Activated CD4-positive, alpha-beta T cell treated with anti-CD3 and anti-CD28 coated beads for 4 hours (primary cell): ENCODE results near the gene FRMD4A.
"Not testable (repeated sequence)": the region's sequence is repeated elsewhere in the genome, so short reads cannot be mapped to it uniquely, and the experiment has no call there.

Source experiments
- DNase-seq, 2 donors: peaks; one replicate each; pipeline ENCODE4 v3.0.0-alpha.2; 2020

Gene FRMD4A

DNA sequence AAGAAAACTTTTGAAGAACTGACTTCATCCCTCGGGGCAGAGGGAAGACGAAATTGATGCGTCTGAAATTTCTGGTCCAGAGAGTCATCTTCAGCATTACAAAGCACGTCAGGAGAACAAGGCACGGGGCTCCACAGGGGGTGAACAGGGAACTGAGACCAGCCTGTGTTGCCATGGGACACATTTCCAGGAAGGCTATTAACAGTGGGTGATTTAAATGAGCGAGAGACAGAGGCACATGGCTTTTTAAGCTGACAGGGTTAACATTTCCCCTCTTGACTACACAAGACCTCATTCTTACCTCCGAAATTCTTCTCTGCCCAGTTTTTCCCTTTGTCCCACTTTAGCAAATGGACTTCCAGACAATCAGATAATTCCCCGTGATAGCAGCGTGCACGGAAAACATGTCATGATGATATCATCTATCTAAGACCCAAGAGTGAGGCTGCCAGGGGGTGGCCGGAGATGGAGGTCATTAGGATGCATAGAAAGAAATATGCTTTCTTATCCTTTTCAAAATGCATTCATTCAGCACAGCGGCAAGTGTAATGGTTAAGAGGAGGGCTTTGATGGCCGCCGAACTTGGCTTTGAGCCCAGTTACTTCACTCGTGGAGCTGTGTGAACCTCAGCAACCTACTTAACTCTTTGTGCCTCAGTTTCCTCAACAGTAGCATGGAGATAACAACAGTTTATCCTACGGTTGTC is 496.0 kb downstream of the FRMD4A start:
- DNase-seq: no peak

DNA sequence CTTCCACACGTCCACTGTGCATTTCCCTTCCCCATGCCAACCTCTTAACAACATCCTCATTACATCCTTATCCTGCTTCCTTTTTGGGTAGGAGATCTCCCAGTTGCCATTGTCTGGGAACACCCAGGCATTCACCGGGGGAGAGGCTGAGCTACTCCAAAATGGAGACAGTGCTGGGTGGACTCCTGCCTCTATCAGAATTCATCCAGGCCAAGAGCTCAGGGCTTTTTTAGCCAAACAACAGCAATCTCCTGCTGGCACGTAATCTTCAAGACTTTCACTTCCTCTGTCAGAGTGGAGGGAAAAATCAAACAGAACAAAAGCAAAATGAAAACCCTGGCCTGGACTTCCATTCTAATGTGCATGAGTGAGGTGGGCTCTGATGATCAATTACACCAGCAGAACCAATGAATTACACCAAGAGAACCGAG is 499.0 kb downstream of the FRMD4A start:
- DNase-seq: no peak

DNA sequence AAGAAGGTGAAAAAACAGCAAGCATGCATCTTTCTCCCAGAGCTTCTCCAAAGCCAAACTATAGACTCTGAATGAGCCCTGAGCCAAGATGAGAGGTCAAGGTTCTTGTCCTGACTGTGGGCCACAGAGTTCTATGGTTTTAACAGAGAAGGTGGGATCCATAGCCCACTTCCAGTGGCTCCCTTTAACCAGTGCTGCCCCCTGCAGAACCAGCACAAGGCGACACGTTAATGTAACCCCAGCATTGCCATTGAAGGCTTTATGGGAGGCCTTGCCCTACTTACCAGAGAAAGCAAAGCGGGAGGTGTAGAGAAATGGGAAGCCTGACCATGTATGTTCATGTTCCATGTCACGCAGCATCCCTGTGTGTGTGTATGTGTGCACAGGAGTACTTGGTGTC is 500.3 kb downstream of the FRMD4A start:
- no peak for DNase-seq

DNA sequence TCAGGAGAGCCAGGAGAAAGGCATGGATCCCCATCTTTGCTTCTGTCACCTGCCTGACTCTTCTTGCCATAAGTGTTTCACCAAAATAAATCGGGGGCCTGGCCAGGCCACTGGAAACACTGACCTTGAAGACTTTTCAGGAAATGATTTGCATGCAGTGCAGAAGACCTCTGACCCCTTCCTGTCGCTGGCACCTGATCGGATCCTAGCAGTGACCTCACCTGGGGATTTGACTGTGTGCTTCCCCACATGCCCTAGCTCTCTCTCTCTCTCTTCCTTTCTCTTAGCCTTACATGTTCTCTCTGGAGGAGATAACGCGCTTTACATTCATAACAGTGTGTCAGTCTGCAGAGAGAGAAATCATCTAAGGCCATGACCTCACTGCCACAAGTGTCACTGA is 500.9 kb downstream of the FRMD4A start:
- DNase-seq: no peak

DNA sequence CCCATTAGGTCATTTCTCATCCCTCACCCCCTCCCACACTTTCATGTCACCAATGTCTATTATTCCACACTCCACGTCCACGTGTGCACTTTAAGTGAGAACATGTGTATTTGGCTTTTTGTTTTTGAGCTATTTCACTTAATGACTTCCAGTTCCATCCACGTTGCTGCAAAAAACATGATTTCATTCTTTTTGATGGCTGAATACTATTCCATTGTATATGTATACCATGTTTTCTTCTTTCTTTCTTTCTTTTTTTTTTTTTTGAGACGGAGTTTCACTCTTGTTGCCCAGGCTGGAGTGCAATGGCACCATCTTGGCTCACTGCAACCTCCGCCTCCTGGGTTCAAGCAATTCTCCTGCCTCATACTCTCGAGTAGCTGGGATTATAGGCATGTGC is 502.4 kb downstream of the FRMD4A start:
- not testable (repeated sequence) for DNase-seq

DNA sequence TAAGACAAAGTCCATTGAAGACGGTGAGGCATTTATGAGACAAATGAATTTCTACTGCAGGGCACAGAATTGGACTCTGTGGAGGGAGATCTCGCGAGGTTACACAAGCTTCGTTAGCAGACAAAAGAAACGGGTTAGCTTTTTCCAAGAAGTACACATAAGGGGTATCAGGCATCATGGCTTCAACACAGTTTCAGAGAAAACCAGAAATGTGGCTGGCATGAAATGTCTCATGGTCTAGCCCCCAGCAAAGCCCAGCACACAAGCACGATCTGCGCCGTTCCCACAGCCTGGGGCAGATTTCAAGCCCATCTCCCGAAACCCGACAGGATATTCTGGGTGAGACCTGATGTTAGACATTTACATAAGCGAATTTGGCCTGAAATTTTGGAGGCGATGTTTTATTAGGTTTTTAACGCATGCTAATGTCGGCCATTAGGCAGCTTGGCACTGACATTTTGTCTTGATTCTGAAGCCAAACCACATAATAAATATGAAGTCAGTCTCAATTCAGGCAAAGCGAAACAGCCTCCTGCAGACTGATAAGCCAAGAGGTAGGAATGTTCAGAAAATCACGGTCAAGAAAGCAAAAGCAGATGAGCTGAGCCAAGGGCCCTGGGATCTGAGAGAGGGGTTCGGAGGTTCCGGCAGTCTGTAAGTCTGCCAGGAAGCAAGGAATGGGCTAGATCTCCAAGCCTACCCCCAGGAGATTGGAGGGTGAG is 503.5 kb downstream of the FRMD4A start:
- no peak for DNase-seq

GRCh38 chr10:13823709-13824405 is 506.9 kb downstream of the FRMD4A start:
- no peak for DNase-seq

DNA sequence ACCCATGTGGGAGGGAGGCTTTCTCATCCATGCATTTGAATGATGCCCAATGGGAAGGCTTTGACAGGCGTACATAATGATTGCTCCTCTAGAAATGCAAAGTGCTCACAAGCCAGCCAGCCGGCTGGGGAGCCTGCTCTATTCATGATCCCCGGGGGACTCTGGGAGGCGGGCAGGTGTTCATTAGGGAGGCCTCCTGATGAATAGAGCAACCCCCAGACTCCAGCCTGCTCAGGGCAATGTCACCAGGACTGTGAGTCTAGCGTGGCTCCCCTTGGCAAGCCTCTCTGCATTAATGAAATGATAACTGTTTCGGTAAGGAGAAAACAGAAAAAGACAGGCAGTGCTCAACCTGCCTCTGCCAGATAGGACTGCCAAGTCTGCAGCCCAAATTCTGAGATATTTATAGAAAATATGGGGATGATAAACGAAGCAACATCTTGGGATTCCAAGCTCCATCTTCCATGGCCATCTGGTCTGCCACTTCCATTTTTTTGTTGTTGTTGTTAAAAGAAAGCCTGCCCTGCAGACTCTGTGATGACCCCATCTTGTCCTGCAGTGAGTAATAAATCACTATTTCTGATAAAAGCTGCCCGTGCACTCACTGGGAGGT is 507.5 kb downstream of the FRMD4A start:
- DNase-seq: no peak

GRCh38 chr10:13822490-13822889 is 508.2 kb downstream of the FRMD4A start:
- no peak for DNase-seq

DNA sequence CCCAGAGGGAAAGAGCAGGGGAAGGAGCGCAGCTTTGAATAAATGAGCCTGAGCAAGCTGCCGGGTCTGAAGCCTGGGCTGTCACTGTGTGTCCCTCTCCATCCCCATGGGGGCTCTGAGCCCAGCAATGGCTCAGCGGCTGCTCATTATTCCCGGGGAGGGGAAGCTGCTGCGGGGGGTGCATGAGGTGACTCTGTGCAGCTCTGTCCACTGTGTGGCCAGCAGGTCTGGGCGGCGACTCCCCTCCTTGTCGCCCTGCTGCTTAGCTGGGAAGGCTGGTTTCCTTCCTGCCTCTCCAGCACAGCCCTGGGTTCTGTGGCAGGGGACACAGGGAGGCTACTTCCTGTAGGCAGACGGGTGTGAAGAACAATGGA is 509.8 kb downstream of the FRMD4A start:
- no peak for DNase-seq

DNA sequence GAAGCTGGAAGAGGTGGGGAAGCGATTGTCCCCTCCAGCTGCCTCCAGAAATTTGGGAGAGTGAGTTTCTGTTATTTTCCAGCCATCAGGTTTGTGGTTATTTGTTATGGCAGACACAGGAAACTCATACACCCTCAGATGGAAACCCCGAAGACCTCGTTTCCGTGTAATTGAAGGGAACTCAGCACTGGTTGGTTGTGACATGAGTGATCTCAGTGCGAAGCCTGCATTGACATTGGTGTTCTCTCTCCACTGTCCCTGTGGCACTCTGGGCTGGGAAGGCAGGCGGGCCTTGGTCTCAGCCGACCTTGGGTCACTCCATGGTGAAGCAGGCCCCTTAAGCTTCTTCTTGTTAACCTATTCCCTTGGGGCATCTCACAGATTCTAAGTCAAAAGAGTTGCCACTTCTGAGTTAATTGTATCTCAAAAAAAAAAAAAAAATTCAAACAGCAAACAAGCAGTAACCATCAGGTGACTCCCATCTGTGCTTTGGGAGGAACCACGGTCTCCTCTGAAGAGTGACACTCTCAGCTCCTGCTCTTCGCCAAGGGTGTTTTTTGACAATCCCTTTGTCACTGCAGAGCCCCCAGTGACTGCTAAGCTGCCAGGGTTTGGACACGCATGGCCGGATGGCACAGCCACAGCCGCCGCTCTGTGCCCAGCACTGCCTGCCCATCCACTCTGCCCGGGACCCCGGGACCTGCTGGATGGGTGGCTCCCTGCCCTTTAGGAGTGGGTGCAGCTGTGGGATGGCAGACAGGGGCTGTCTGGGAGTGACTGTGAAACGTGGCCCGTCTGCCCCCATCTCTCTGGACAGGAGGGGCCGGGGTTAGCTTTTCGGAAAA is 510.4 kb downstream of the FRMD4A start:
- DNase-seq: no peak

DNA sequence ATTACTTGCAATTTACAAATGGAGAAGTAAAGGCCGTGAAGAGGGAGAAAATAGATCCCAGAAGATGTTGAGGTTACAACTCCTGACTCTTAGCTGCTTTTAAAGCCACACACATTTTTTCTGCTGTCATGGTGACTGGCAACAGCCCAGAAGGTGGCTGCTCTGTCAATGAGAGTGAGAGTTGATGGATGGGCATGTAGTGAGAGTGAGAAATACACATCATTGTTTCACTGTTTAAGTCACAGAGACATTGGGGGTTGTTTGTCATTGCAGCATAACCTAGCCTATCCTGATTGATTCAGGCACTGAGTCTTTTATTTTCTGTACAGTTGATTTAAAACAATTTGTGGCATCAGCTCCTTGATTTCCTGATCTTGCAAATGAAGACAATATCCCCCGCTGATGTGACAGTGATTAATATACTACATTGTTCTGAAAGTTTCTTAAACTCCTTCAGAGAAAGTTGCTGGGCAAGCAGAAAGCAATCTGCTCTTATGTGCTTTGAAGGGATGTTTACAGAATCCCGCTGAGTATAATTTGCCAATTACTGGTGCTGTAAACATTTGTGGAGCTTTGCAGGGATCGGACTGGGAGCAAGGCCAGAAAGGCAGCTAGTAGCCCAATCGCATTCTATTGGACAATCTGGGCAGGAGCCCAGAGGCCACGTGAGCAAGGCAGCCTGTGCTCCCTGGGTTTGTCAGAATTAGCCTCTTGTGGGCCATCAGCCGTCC is 514.4 kb downstream of the FRMD4A start:
- no peak for DNase-seq

DNA sequence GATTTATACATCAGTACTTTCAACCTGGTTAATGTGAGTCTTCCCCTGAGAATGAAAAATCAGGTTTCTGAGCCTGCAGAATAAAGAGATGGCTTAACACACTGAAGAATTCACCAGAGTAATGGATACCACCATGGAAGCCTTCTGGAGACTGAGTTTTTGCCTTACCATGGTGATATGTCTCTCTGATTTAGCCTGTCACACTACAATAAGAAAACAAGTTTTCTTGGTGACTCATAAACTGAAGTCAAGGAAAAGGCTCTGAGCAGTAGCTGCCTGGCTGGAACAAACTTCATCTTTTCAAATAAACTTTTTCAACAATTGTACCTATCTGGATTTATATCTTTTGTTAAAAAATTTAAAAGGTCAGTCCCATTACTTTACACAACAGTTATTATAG is 515.0 kb downstream of the FRMD4A start:
- DNase-seq: no peak

DNA sequence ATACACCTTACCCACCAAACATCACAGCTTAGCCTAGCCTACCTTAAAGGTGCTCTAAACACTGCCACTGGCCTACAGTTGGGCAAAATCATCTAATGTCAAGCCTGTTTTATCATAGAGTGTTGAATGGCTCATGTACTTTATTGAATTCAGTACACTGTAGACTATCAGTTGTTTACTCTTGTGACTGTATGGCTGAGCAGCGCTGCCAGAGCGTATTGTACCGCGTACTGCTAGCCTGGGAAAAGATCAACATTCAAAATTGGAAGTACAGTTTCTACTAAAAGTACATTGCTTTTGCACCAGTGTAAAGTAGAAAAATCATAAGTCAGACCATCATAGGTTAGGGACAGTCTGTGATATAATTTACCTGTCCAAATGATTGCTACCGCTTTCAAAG is 517.2 kb downstream of the FRMD4A start:
- no peak for DNase-seq

- no peak for DNase-seq
Measured at GRCh38 chr10:13812804-13813203, 517.9 kb downstream of the FRMD4A start.

- no peak for DNase-seq
Measured at GRCh38 chr10:13810568-13810967, 520.2 kb downstream of the FRMD4A start.

GRCh38 chr10:13809427-13809826 is 521.3 kb downstream of the FRMD4A start:
- no peak for DNase-seq

DNA sequence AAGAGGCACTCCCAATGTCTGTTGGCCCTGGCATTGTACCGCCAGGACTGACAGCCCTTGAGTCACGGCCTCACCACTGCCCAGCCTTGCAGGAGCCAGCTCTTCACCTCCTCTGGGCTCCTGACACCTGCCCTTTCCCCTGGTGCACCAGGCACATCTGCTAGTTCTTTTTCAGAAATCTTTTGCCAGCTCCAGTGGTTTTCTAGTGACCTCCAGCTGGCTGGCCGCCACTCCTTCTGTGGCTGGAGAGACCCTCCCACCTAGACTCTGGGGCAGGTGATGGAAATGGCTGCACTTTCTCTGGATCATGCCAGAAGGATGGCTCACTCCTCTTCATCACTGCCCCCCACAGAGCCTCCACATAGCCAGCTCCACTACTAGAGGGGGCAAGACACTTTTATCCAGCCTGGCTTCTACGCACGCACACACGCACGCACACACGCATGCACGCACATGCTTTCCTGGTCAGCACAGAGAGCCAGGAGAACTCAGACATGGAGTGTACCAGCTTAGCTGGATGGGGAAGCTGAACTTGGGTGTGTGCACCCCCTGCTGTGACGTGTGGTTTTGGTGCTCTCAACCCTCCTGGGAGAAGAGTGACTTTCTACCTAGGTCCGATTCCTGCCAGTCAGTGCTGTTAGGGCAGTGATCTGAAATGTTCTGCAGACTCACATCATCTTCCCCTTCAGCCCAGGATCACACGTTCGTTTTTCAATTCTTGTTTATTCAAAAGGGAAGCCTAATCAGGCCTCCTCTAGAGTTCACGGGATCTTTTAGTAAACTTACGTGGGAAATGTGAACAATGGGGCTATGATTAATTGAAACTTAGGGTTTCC is 522.0 kb downstream of the FRMD4A start:
- DNase-seq: no peak

DNA sequence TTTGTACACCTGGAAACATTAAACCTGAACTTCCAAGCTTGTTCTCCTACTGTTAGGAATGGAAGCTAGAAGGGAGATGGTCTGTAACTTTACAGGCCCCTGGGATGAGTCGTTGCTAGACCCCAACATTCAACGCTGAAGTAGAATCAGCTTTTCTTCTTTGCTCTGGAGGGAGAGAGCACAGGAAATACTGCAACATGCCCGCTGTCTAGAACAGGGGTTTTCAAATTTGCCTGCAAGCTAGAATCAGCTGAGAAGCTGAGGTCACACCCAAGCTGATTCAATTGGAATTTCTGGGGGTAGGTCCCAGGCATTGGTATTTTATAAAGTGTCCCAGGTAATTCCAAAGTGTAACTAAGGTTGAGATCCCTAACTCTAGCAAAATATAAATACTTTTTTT is 524.3 kb downstream of the FRMD4A start:
- DNase-seq: no peak

- DNase-seq: no peak
Measured at GRCh38 chr10:13803566-13804554, 526.9 kb downstream of the FRMD4A start.
